NCI-H226 (cell line): ENCODE measurements around the gene PLAAT3.
"Not testable (repeated sequence)": the region's sequence is repeated elsewhere in the genome, so short reads cannot be mapped to it uniquely, and the experiment has no call there.

Experiments
- DNase-seq: peaks from one replicate; pipeline ENCODE4 v3.0.0-alpha.2; 2015

The PLAAT3 gene

GRCh38 chr11:63608353-63609345, 5.6 kb downstream of the PLAAT3 start:
- DNase-seq: no peak

- no peak for DNase-seq
Observed at GRCh38 chr11:63603180-63603518, 11.1 kb downstream of the PLAAT3 start.

- not testable (repeated sequence) for DNase-seq
Observed at GRCh38 chr11:63602290-63603179, 11.7 kb downstream of the PLAAT3 start.

GRCh38 chr11:63599211-63600122, 14.8 kb downstream of the PLAAT3 start:
- DNase-seq: peak; percentile 95

GRCh38 chr11:63598556-63598955, 15.7 kb downstream of the PLAAT3 start:
- DNase-seq: no peak

- peak; percentile 40 for DNase-seq
Observed at GRCh38 chr11:63595296-63595695, 18.9 kb downstream of the PLAAT3 start.

GRCh38 chr11:63592975-63593395, 21.2 kb downstream of the PLAAT3 start:
- peak; percentile 27 for DNase-seq

- no peak for DNase-seq
Observed at GRCh38 chr11:63590024-63590788, 24.0 kb downstream of the PLAAT3 start.

GRCh38 chr11:63589000-63589399, 25.2 kb downstream of the PLAAT3 start:
- DNase-seq: no peak

GRCh38 chr11:63586451-63587166, 27.6 kb downstream of the PLAAT3 start:
- no peak for DNase-seq

- DNase-seq: no peak
Observed at GRCh38 chr11:63583357-63583677, 30.9 kb downstream of the PLAAT3 start.

GRCh38 chr11:63581224-63581623, 33.0 kb downstream of the PLAAT3 start:
- not testable (repeated sequence) for DNase-seq

GRCh38 chr11:63578882-63579281, 35.4 kb downstream of the PLAAT3 start:
- not testable (repeated sequence) for DNase-seq

- DNase-seq: no peak
Observed at GRCh38 chr11:63574856-63575602, 39.2 kb downstream of the PLAAT3 start.

- DNase-seq: peak; percentile 66
Observed at GRCh38 chr11:63573881-63574855, 40.1 kb downstream of the PLAAT3 start.

GRCh38 chr11:63572026-63572688, 42.1 kb downstream of the PLAAT3 start:
- DNase-seq: no peak

GRCh38 chr11:63569570-63569969, 44.7 kb downstream of the PLAAT3 start:
- DNase-seq: no peak

- peak; percentile 97 for DNase-seq
Observed at GRCh38 chr11:63567044-63567840, 47.0 kb downstream of the PLAAT3 start.
